NCI-H1417 (cell line): Measurements from ENCODE around the gene TULP1.
"Not testable (repeated sequence)": the region's sequence is repeated elsewhere in the genome, so short reads cannot be mapped to it uniquely, and the experiment has no call there.

ENCODE experiments used
- DNase-seq, 3 experiments: peaks; one replicate each; lab custom pipeline; 2025; lab: John Stamatoyannopoulos, UW

TULP1 gene

DNA sequence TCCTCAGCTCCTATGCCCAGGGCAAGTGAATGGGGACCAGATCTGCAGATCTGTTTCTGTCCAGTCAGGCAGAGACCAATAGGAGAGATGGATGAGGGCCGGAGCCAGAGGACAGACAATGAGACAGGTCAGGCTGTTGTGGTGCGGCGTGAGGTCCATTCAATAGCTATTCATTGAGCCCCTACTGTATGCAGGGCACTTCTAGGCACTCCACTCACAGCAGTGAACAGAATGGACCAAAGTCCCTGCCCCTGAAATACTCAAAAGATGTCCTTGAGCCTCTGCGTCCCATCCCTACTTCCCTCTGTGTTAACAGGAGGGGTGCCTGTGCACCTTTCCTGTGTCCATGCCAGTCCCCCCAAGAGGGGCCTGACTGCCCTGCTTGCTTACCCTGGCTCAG lies 8.5 kb upstream of the TULP1 start:
- DNase-seq: no peak

DNA sequence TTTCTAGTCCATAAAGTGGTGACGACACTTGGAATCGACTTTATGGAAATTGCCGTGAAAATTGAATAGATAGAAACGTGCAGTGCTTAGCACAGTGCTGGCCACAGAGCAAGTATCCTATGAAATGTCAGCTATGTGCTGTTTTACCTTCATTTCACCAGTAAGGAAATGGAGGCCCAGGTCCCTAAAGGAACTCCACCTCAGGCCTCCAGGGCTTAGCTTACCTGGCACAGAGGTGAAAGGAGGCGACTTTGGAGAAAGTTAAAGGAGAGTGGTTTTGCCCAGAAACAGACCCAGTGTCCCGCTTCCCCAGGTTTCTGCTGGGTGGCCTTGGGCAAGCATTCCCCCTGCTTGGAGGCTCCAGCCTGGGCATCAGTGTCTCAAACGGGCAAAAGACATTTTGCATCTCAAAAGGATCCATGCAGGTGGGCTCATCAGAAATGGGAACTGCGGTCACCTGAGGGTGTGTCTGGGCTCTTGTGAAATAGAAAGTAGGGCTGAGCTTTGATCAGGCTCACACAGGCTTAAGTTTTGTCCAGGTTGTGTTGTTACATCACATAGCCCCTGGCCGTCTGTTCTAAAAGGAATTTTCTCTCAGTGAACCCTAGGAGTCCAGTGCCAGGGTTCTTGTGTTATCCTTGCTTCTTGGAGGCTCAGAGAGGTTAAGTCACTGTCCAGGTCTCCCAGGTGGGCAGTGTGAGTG lies 6.8 kb upstream of the TULP1 start:
- DNase-seq: no peak

DNA sequence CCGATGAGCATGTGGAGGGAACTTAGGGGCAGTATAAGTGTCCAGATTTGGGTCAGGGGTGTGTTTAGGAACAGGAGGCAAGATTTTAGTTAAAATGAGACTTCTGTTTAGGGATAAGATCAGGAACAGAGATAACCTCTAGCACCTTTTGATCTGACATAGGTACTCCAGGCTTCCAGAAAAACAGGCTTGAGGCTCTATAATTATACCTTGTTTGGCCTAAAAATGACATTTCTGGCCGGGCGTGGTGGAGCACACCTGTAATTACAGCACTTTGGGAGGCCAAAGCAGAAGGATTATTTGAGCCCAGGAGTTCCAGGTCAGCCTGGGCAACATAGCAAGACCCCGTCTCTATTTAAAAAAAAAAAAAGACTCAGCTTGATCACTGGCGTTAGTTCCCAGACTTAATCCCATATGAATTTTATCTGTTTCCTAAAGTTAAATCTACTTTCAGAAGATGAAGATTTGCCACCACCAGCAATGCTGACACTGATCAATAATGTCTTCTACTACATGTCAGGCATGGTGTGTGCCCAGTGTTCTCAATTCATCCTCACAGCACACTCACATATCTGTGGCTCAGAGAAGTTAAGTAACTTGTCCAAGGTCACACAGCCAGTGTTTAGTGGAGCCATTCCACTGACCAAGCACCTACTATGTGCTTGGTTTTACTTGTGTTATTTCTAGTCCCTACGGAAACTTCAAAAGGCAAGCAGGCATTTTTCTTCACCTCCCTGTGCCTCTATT lies 6.0 kb upstream of the TULP1 start:
- no peak for DNase-seq

DNA sequence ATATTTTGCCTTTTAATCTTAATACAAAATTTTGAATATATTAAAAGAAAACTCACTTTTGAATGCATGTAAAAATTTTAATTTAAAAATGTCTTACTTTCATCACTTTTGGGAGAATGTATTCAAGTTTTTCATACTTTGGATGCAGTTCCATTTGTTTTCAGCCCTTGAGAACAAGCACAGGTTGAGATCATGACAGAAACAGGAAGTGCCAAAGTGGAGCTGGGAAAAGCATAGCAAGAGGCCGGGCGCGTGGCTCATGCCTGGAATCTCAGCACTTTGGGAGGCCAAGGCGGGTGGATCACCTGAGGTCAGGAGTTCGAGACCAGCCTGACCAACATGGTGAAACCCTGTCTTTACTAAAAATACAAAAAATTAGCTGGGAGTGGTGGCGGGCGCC lies 5.3 kb upstream of the TULP1 start:
- DNase-seq: not testable (repeated sequence)

DNA sequence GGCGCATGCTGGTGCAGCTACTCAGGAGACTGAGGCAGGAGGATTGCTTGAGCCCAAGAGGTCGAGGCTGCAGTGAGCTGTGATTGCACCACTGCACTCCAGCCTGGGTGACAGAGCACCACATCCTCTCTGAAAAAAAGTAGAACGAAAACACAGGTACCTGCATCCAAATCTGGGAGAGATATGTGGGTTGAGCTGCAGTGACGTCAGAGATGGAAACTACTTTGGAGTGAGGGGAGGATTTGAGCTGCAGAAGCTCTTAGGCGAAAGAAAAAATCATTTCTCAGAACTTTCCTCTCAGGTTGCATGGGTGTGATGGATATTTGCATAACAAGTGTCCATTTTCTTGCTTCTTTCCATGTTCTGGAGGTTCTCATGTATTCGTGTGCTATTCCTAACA lies 4.0 kb upstream of the TULP1 start:
- no peak for DNase-seq

DNA sequence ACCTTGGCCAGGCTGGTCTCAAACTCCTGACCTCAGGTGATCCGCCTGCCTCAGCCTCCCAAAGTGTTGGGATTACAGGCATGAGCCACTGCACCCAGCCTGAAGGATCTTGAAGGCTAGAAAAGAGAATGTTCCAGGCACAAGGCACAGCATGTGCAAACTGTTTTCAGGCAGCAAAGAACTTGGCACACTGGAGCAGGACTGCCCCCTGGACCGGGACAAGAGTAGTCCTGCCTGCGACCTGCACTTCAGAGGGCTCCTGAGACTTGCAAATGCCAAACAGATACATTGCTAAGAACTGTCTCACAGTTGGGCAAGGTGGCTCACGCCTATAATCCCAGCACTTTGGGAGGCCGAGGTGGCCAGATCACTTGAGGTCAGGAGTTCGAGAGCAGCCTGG lies 3.2 kb upstream of the TULP1 start:
- DNase-seq: not testable (repeated sequence)

DNA sequence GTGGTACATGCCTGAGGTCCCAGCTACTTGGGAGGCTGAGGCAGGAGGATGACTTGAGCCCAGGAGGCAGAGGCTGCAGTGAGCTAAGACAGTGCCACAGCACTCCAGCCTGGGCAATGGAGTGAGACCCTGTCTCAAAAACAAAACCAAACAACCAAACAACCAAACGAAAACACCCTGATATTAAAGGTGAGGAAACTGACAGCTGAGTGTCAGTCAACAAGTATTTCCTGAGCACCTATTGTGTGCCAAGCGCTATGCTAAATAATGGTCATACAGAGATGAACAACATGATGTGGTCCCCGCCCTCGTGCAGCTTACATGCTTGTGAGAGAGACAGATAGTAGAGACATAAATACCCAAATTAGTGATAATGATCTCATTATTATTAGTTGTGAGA lies 1.9 kb upstream of the TULP1 start:
- no peak for DNase-seq

DNA sequence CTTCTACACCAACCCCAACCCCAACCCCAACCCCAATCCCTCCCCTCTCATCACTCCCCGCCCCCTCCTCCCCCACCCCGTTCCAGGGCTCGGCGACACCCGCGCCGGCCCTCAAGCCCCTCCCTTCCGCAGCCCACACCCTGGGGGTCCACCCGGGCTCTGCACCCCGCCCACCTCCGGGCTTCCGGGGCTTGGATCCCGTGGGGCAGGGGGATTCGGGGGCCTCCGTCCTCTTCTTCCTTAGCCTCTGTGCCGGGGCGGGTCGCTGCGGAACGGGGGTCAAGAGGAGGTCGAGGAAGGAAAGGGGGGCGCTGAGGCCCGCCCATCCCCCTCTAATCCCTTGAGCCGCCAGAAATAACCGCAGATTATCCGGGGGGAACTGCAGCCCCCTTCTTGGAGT lies 690 bp downstream of the TULP1 start:
- no peak for DNase-seq

DNA sequence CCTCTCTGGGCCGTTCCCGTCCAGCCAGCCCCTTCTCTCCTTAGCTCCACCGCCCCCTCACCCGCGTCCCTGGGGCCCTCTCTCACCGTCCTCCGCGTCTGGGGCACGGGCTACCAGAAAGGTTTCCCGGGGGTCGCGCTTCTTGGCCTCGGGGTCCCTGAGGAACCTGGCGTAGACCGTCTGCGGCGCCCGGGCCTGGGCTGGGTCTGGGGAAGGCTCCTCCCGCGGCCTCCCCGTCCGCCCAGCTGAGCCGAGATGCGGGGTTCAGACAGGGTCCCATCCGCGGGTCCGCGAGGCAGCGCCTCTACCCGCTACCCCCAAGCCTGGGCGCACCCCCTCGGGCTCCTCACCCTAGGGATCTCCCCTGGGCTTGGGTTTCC lies 1.1 kb downstream of the TULP1 start:
- DNase-seq: no peak

DNA sequence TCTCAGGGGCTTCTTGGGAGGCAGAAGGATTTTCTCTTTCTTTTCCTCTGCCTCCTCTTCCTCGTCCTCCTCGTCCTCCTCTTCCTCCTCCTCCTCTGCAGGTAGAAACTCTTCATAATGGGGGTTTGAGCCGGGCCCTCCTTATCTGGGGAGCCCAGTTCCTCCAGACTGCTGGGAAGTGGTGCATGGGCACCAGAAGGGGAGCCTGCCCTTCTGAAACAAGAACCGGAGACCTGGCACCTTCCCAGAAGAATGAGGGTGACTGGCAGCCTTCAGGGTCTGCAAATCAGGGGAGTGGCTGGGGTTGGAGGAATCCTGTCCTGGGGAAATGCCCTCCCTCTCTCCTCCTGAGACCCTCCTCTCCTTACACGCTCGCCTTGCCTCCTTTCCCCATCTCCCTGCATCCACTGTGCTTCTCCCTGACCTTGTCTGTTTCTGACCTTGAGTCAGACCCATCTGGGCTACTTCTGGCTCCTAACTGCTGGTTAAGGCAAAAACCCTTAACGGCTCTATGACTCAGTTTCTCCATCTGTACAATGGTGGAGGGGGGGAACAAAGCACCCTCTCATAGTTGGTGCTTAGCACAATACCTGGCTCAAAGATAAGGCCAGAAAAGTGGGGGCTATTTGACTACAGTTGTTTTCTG lies 1.7 kb downstream of the TULP1 start:
- no peak for DNase-seq

DNA sequence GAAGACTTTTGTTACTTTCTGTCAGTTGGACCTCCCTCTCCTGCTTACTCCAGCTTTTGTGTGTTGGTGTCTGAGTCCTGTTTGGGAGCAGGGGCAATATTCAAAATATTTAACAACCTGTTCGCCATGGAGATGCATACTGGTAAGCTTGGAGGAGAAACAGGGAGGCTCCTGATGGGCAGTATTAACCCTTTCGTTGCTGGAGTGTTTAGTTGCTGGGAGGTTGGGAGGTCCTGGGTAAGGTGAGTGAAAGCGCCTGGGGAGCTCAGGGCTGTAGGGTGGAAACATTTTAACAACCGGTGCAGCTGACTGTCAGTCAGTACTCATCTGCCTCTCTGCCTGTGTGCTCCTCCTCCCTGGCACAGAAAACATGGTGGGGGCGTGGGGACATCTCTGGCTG lies 4.2 kb downstream of the TULP1 start:
- DNase-seq: no peak

DNA sequence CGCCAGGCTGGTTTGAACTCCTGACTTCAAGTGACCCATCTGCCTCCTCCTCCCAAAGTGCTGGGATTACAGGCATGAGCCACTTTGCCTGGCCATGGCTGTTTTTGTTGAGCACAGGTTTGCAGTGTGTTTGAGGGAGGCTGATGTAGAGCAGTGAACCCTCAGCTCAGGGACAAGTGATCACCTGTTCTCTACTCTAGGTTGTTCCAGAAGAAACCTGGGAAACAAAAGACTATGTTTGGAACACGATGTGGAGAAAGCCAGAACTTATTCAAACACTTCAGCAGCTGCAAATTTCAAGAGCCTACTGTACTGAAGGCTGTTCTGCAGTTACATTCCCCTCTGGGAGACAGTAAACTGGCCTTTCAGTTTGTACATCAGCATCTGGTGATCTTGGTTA lies 4.7 kb downstream of the TULP1 start:
- DNase-seq: no peak

DNA sequence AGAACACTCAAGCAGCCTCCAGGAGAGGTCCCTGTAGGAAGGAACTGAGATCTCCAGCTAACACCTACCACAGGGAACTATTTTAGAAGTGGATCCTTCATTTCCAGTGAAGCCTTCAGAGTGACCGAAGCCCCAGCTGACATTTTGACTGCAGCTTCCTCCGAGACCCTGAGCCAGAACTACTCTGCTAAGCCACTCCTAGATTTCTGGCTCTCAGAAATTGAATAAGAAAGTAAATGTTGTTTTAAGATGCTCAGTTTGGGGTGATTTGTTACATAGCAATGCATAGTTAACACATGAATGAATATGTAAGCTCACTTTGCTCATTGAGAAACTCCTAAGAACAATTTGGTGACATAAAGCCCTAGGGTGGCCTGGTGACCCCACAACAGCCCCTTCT lies 5.5 kb downstream of the TULP1 start:
- DNase-seq: no peak

DNA sequence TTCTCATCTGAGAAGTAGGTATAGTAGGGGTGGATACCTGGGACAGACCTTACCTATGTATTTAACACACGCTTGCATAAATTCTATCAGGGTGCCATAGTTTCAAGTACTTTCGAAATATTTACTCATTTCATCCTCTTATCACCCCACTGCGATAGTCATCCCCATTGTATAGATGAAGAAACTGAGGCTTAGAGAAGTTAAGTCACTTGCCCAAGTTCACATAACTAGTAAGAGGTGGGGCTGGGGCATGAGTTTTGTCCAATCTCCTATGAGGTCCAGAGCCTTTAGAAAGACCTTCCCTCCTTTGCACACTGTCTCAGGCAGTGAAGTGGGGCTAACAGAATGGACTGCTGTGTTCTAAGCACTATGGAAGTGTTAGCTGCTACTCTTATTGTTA lies 6.2 kb downstream of the TULP1 start:
- no peak for DNase-seq

DNA sequence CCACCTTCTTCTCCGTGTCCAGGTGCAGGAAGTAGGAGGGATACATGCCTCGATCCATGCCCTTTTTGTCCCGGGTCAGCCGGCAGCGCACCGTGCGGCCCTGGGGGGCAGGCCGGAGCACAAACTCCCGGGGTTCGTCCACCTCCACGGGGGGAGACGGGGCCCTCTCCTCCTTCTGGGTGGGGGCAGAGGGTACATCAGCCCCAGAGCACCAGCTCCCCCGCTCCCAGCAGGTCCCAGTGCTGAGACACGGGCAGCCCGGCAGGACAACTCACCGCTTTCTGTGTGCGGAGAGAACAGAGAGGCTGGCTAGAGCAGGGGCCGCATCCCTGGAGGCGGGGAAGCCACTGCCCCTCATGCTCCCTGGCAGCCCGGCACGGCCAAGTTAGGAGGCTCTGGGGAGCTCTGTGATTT lies 6.7 kb downstream of the TULP1 start:
- DNase-seq: no peak

DNA sequence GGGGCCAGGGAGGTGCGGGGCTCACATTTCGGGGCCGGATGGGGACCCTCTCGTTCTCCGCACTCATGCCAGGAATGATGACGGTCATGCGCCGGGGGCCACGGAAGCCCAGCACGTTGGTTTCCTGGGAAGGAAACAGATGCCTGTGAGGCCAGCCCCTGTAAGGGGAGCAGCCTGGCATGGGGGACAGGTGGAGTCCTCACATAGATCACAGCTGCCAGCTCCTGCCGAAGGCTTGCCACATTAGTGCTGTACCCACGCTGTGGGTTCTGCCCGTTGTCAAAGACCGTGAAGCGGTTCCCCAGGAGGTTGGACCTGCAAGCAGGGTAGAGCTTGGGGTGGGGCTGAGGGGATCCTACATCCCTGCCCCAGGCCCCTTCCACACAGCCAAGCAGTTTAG lies 9.2 kb downstream of the TULP1 start:
- DNase-seq: no peak

DNA sequence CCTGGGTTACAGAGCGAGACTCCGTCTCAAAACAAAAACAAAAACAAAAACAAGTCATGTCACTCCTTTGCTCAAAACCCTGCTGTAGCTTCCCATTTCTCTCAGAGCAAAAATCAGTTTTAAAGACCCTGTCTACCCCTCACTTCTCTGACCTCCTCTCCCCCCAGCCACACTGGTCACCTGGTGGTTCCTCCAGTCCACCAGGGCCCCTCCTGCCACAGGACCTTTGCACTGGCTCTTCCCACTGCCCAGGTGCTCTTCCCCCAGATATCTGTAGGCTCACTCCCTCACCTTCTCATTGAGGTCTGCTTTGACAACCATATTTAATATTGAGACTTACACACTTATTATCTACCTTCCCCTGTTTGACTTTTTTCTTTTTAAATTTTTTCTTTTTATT lies 10.9 kb downstream of the TULP1 start:
- no peak for DNase-seq

DNA sequence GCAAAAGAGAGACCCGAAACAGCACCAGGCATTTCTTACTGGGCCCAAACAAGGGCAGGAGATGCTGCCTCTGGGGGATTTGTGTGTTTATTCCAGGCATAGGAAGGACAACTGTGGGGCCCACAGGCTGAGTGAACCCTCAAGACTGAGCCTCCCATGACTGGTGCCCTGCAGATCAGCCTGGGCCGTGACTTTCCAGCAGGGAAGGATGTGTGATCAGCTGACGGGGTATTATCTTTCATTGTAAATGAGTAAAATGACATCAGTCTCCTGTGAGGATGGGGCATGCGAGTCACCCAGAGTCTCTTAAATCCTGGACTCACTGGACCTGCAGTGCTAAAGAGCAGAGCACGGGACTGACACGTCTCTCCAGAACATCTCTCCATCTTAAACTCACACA lies 11.9 kb downstream of the TULP1 start:
- no peak for DNase-seq

DNA sequence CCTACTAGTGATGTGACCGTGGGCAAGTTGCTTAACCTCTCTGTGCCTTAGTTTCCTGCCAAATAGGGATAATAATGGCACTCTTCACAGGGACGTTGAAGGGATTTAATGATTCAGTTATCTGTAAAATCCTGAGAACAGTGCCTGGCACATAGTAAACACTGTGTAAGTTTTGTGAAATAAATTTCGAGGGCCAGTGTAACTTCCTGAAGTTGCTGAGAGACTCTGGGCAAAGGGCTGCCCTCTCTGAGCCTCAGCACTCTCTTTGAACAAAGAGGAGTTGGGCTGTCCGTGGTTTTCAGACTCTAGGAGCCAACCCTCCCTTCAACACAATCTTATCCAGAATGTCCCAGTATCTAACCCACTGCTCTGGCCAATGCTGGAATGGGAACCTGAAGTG lies 13.3 kb downstream of the TULP1 start:
- no peak for DNase-seq

DNA sequence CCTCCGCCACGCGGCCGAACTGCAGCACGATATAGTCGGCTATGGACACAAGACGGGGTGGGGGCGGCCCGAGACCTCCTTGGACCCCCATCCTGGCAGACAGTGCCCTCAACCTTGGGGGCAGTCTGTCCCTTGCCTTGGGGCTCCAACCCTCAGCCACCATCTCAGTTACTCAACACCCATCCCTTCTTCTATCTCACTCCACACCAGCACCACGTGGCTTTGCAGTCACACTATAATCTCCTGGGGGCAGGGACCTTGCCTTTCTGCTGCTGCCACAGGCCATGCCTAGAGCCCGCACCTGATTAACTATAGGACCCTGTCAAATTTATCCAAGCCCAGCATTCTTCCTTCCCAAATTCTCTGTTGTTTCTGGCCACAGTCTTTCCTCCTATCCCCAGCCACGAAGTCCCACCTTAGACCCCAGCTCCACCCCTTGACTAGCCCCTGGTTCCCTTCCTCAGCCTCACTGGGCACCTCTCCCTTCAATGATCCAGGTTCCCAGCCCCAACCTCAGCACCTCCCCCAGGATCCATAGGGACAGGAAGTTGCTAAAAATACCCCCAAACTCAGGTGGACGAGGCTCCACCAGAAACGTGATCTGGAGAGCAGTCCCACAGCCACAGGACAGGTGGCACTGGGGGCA lies 14.2 kb downstream of the TULP1 start:
- DNase-seq: no peak

DNA sequence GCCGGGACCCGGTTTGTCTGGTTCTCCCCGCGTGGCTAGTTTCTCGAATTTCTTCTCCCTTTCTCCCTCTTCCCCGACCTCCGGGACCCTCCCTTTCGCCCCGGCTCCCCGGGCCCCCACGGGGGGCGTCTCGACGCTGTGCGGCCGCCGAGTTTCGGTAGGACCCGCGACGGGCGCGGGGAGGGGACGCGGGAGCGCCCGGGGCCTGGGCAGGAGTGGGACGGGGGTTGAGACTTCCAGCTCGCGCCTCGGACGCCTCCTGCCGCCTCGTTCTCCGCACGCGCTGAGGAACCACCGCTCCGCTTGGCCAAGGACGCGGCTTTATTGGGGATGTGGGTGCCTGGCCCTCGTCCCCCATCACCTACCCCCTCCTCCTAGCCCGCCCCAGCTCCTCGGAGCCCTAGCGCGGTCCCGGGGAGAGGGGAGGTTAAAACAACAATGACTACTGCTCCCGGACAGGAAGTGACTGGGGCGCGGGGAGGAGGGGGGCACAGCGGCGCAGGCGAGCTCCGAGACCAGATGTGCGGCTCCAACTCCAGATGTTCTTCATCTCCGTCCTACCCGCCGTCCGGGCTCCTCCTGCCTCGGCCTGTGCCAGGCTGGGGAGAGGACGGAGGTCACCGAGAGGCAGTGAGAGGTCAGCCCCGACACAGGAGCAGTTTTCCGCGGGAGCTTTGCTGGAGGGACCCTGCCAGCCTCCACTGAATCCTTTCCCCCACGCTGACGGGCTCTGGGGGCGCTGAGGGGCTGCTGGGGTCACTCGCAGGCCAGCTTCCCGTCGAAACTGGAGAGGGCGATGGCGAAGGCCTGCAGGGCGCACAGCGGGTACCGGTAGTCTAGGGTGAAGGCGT lies 14.9 kb downstream of the TULP1 start:
- DNase-seq: peak in 2 of 3 experiments; percentile 32
